GM21360 (cell line): ENCODE measurements around the gene TDO2.

Experiments
- ATAC-seq: cut with Tn5 transposase; IDR thresholded peaks from one replicate; pipeline ENCODE4 v1.9.1; 2021; ENCODE audit warnings: mild to moderate bottlenecking, moderate library complexity; ENCODE audit not compliant: unreplicated experiment

Gene TDO2

GRCh38 chr4:155952501-155952901 lies 49.0 kb downstream of the TDO2 start:
- no peak for ATAC-seq

- ATAC-seq: peak; percentile 92
These were observed 49.9 kb downstream of the TDO2 start, which contains the start of gene CTSO for GRCh38 chr4:155953151-155954117. TSS of gene CTSO (minus strand) at chr4:155953866. CDS start at chr4:155953847, 19 bp downstream.

DNA sequence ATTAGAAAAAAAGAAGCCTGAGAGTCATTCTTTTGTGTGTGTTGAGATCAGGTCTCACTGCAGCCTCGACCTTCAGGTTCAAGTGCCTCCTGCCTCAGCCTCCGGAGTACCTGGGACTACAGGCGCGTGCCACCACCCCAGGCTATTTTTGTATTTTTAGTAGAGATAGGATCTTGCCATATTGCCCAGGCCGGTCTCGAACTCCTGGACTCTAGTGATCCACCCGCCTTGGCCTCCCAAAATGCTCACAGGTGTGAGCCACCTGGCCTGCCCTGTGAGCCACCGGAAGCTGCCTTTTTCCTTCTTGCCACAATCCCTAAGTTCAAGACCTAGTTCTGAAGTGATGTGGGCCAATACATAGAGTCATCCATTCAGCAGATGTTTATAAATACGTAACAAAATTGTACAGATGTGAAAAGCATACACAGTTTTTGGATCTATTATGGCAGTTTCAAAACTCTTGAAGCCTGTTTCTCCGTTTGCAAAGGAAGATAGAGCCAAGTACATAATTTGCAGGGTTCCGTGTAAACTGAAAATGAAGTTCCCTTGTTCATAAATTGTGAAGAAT lies 50.7 kb downstream of the TDO2 start:
- ATAC-seq: no peak

DNA sequence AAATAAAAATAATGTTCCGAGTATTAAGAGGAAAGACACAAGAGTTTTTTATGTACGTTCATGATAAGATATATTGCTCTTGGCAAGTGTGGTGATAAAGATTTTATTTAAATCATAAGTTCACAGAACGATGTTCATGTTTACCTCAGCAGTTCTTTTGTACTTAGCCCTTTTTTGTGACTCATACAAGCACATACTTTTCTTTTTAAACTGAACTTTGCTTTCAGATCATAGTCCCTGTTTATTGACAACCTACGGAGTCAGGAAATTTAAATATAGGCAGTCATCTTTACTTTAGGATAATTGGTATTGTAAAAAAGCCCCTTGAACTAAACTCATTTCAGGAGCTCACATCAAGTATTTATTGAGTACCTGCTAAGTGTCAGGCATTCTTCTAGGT lies 51.4 kb downstream of the TDO2 start:
- ATAC-seq: no peak

GRCh38 chr4:155956461-155956860 lies 53.0 kb downstream of the TDO2 start:
- no peak for ATAC-seq

DNA sequence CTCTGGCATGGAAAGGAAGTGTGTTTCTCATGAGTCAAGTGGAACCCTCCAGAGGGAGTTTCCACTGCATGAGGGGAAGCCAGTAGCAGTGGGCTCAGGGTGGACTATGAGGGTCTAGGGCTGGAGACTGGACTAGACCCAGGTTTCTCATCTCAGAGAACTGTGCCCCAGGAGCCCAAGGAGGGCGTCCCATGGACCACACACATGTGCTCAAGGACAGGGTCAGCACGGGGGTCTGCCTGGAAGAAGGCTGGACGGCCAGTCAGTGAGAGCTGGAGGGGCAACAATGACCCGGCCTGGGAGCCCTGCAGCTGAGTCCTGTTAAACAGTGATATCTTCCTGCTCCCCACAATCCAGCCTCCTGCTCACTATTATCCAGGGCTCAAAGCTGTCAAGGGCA lies 55.9 kb downstream of the TDO2 start:
- ATAC-seq: no peak

GRCh38 chr4:155960522-155960921 lies 57.0 kb downstream of the TDO2 start:
- ATAC-seq: no peak

- ATAC-seq: no peak
These were observed 58.1 kb downstream of the TDO2 start for GRCh38 chr4:155961575-155961974.

DNA sequence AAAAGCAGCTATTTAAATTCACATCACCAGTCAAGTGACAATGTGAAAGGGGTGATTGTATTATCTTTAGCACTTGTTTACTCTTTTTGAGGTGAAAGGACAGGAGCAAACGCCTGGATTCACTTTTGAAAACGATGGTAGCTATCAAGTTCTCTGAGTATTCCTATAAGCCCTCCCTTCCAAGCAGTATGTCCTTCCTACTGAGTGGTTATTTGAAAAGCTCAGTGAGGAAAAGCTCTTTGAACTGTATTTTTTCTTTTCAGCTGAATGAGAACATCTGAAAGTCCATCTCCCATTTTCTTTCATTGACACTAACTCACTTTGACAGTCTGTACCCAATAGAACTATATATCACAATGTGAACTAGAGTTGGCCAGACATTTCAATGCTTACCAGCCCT lies 59.3 kb downstream of the TDO2 start:
- no peak for ATAC-seq

DNA sequence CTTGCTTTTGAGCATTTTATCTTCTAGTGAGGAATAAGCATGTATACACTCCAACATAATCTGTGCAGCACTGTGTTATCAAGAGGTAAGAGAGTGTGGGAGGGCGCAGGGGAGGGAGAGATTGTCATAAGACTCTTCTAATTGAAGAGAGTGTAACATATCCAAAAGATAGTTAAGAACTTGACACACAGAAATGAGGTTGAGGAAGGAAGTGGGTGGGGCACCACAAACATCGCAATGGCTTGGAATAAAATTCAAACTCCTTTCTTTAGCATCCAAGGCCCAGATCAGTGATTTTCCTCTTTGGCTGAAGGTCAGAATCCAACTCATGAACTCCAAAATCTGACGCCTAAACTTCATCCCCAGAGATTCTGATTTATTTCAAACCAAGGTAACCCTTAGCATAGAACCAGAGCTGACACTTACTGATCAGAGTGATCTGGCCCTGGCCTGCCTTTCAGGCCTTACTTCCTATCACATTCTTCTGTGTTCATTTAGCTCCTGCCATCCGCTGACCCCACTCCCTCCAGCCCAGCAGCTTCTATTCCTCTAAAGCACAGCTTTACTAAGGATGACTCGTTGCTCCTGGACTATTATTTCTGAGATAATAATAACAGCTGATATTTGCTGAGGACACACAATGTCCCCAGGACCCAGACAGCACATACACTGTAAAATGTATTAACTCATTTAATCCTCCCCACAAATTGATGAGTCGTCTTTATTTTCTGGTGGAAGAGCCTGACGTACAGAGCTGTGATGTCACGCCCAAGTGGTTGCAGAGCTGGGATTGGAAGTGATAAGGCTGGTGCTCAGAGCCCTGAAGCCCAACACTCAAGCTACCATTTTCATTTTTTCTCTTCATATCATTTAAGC lies 60.8 kb downstream of the TDO2 start:
- no peak for ATAC-seq

GRCh38 chr4:155966171-155966570 lies 62.7 kb downstream of the TDO2 start:
- ATAC-seq: no peak

- ATAC-seq: no peak
These were observed 63.4 kb downstream of the TDO2 start for GRCh38 chr4:155966731-155967395.
